KOPT-K1 (cell line): Measurements from ENCODE around the gene WFS1.

ENCODE experiments used
- H3K27ac ChIP-seq: fragments of 200-600 bp; sonication (generic); 2 replicates; pipeline ENCODE4 v1.5.1; 2016; ENCODE audit warnings: antibody characterized with exemption, mild to moderate bottlenecking, low read depth, low read length; ENCODE audit not compliant: poor library complexity, severe bottlenecking
- H3K36me3 ChIP-seq: fragments of 200-600 bp; sonication (generic); 2 replicates; pipeline ENCODE4 v1.5.1; 2017; ENCODE audit warnings: antibody characterized with exemption, mild to moderate bottlenecking, low read length, moderate library complexity; ENCODE audit not compliant: insufficient read depth
- H3K9me3 ChIP-seq: fragments of 200-600 bp; sonication (generic); 2 replicates; pipeline ENCODE4 v1.5.1; 2017; ENCODE audit warnings: antibody characterized with exemption, low read length, mild to moderate bottlenecking; ENCODE audit not compliant: insufficient read depth, poor library complexity, severe bottlenecking

Gene WFS1

GRCh38 chr4:6263526-6264224, 6.0 kb upstream of the WFS1 start:
- Histone ChIP-seq H3K27ac (no peak overlapping the region), H3K36me3 (no peaks in the 10 kb centered on the region)

GRCh38 chr4:6264225-6264540, 5.5 kb upstream of the WFS1 start:
- no peaks in the 10 kb centered on the region for H3K9me3 ChIP-seq
- H3K36me3 ChIP-seq = no peaks in the 10 kb centered on the region
- no peak overlapping the region for H3K27ac ChIP-seq

More at GRCh38 chr4:6263526-6264224, 6.0 kb upstream of the WFS1 start:
- no peaks in the 10 kb centered on the region for H3K9me3 ChIP-seq

- no peaks in the 10 kb centered on the region for H3K9me3 ChIP-seq
- no peak overlapping the region for H3K27ac ChIP-seq
- H3K36me3 ChIP-seq = no peaks in the 10 kb centered on the region
Observed at GRCh38 chr4:6265546-6265945, 4.1 kb upstream of the WFS1 start.

- Histone ChIP-seq H3K9me3 (no peaks in the 10 kb centered on the region), H3K36me3 (no peaks in the 10 kb centered on the region)
Observed at GRCh38 chr4:6267573-6267972, 2.1 kb upstream of the WFS1 start.

GRCh38 chr4:6268650-6269615, 717 bp upstream of the WFS1 start:
- H3K36me3 ChIP-seq = no peaks in the 10 kb centered on the region
- H3K27ac ChIP-seq = no peak overlapping the region
- no peaks in the 10 kb centered on the region for H3K9me3 ChIP-seq

More at GRCh38 chr4:6267573-6267972, 2.1 kb upstream of the WFS1 start:
- H3K27ac ChIP-seq = no peak overlapping the region

GRCh38 chr4:6270636-6271121, 1.0 kb downstream of the WFS1 start:
- Histone ChIP-seq H3K27ac (no peak overlapping the region), H3K9me3 (no peaks in the 10 kb centered on the region), H3K36me3 (no peaks in the 10 kb centered on the region)

GRCh38 chr4:6271206-6271605, 1.6 kb downstream of the WFS1 start:
- H3K27ac ChIP-seq = no peak overlapping the region
- H3K36me3 ChIP-seq = no peaks in the 10 kb centered on the region
- H3K9me3 ChIP-seq = no peaks in the 10 kb centered on the region

- Histone ChIP-seq H3K9me3 (no peaks in the 10 kb centered on the region), H3K27ac (no peak overlapping the region), H3K36me3 (no peaks in the 10 kb centered on the region)
Observed at GRCh38 chr4:6271701-6272465, 2.2 kb downstream of the WFS1 start.

- Histone ChIP-seq H3K36me3 (no peaks in the 10 kb centered on the region), H3K9me3 (no peaks in the 10 kb centered on the region), H3K27ac (no peak overlapping the region)
Observed at GRCh38 chr4:6272863-6273660, 3.4 kb downstream of the WFS1 start.

GRCh38 chr4:6273661-6273990, 4.0 kb downstream of the WFS1 start:
- no peaks in the 10 kb centered on the region for H3K36me3 ChIP-seq
- no peak overlapping the region for H3K27ac ChIP-seq

GRCh38 chr4:6275351-6275750, 5.7 kb downstream of the WFS1 start:
- Histone ChIP-seq H3K27ac (no peak overlapping the region), H3K9me3 (no peaks in the 10 kb centered on the region), H3K36me3 (no peaks in the 10 kb centered on the region)

More at GRCh38 chr4:6273661-6273990, 4.0 kb downstream of the WFS1 start:
- H3K9me3 ChIP-seq = no peaks in the 10 kb centered on the region

- no peaks in the 10 kb centered on the region for H3K9me3 ChIP-seq
- no peak overlapping the region for H3K27ac ChIP-seq
- H3K36me3 ChIP-seq = no peaks in the 10 kb centered on the region
Observed at GRCh38 chr4:6275898-6276806, 6.5 kb downstream of the WFS1 start.

- H3K36me3 ChIP-seq = no peaks in the 10 kb centered on the region
- H3K27ac ChIP-seq = no peak overlapping the region
- H3K9me3 ChIP-seq = no peaks in the 10 kb centered on the region
Observed at GRCh38 chr4:6277139-6277802, 7.6 kb downstream of the WFS1 start.
